NCI-H526 treated with DMSO at 0.1 percent for 48 hours (cell line): Measurements from ENCODE around the gene PKHD1.

Experiments
- DNase-seq: peaks from one replicate; lab custom pipeline; 2025; lab: John Stamatoyannopoulos, UW

PKHD1 gene

GRCh38 chr6:52046456-52046855 lies 41.0 kb downstream of the PKHD1 start:
- DNase-seq: no peak

GRCh38 chr6:52045481-52045880 lies 41.9 kb downstream of the PKHD1 start:
- no peak for DNase-seq

- DNase-seq: no peak
Observed at GRCh38 chr6:52045033-52045432, 42.4 kb downstream of the PKHD1 start.

- no peak for DNase-seq
Observed at GRCh38 chr6:52042141-52042885, 45.1 kb downstream of the PKHD1 start.

GRCh38 chr6:52041134-52041533 lies 46.3 kb downstream of the PKHD1 start:
- no peak for DNase-seq

- DNase-seq: no peak
Observed at GRCh38 chr6:52027699-52028098, 59.7 kb downstream of the PKHD1 start.

- DNase-seq: no peak
Observed at GRCh38 chr6:52024451-52025068, 62.9 kb downstream of the PKHD1 start.

GRCh38 chr6:52022675-52023074 lies 64.7 kb downstream of the PKHD1 start:
- no peak for DNase-seq

GRCh38 chr6:52020945-52021570 lies 66.4 kb downstream of the PKHD1 start:
- DNase-seq: peak; percentile 11

GRCh38 chr6:52019881-52020280 lies 67.5 kb downstream of the PKHD1 start:
- no peak for DNase-seq

- DNase-seq: peak; percentile 97
Observed at GRCh38 chr6:52019092-52019491, 68.3 kb downstream of the PKHD1 start.

GRCh38 chr6:52016915-52017748 lies 70.3 kb downstream of the PKHD1 start:
- no peak for DNase-seq

- no peak for DNase-seq
Observed at GRCh38 chr6:52015953-52016352, 71.5 kb downstream of the PKHD1 start.

- DNase-seq: no peak
Observed at GRCh38 chr6:52014391-52014790, 73.0 kb downstream of the PKHD1 start.

GRCh38 chr6:52013035-52013434 lies 74.4 kb downstream of the PKHD1 start:
- no peak for DNase-seq

- DNase-seq: no peak
Observed at GRCh38 chr6:52012582-52012981, 74.8 kb downstream of the PKHD1 start.

- no peak for DNase-seq
Observed at GRCh38 chr6:52010806-52011205, 76.6 kb downstream of the PKHD1 start.

GRCh38 chr6:52010145-52010544 lies 77.3 kb downstream of the PKHD1 start:
- no peak for DNase-seq

GRCh38 chr6:52009466-52010140 lies 77.8 kb downstream of the PKHD1 start:
- no peak for DNase-seq

- DNase-seq: no peak
Observed at GRCh38 chr6:52000064-52000463, 87.3 kb downstream of the PKHD1 start.

- no peak for DNase-seq
Observed at GRCh38 chr6:51996296-51996947, 91.0 kb downstream of the PKHD1 start.
